DOHH2 (cell line): Measurements from ENCODE around the gene E2F3.
A peak's percentile ranks its signal among the peaks of the same experiment; 100 is the strongest.

Source experiments
- H3F3A ChIP-seq: fragments of 200-600 bp; sonication (generic), shearing (Covaris generic); 2 replicates; pipeline ENCODE4 v1.6.0; 2016; ENCODE audit warnings: antibody characterized with exemption, mild to moderate bottlenecking; ENCODE audit not compliant: control insufficient read depth, insufficient read depth
- H3K27ac ChIP-seq: fragments of 200-600 bp; sonication (generic); 2 replicates; pipeline ENCODE4 v1.5.1; 2014; ENCODE audit warnings: low read depth, mild to moderate bottlenecking, low read length, moderate library complexity
- H3K27me3 ChIP-seq: fragments of 200-600 bp; sonication (generic); 2 replicates; pipeline ENCODE4 v1.6.1; 2014; ENCODE audit warnings: mild to moderate bottlenecking, low read length, mixed read lengths; ENCODE audit not compliant: control insufficient read depth
- H3K36me3 ChIP-seq: fragments of 200-600 bp; sonication (generic); 2 replicates; pipeline ENCODE4 v1.6.1; 2014; ENCODE audit warnings: mild to moderate bottlenecking, low read length, moderate library complexity, mixed read lengths; ENCODE audit not compliant: control insufficient read depth
- H3K4me1 ChIP-seq: fragments of 200-600 bp; sonication (generic); 2 replicates; pipeline ENCODE4 v1.6.1; 2014; ENCODE audit warnings: mild to moderate bottlenecking, low read length, mixed read lengths; ENCODE audit not compliant: control insufficient read depth
- H3K4me2 ChIP-seq: fragments of 200-600 bp; sonication (generic); 2 replicates; pipeline ENCODE4 v1.6.0; 2014; ENCODE audit warnings: mild to moderate bottlenecking, low read length, moderate library complexity
- H3K4me3 ChIP-seq: fragments of 200-600 bp; sonication (generic); 2 replicates; pipeline ENCODE4 v1.5.1; 2014; ENCODE audit warnings: mild to moderate bottlenecking, low read length, mixed read lengths
- H3K79me2 ChIP-seq: fragments of 200-600 bp; sonication (generic); 2 replicates; pipeline ENCODE4 v1.6.1; 2014; ENCODE audit warnings: mild to moderate bottlenecking, low read length, mixed read lengths; ENCODE audit not compliant: control insufficient read depth
- H3K9me2 ChIP-seq: fragments of 200-600 bp; sonication (generic); replicated peaks from 2 replicates; pipeline ENCODE4 v1.6.1; 2014; ENCODE audit warnings: mild to moderate bottlenecking, low read length, mixed read lengths; ENCODE audit not compliant: control insufficient read depth
- H3K9me3 ChIP-seq: fragments of 200-600 bp; sonication (generic); 2 replicates; pipeline ENCODE4 v1.6.1; 2014; ENCODE audit warnings: antibody characterized with exemption, low read length, mixed read lengths; ENCODE audit not compliant: control insufficient read depth, insufficient read depth
- H4K20me1 ChIP-seq: fragments of 200-600 bp; sonication (generic); 2 replicates; pipeline ENCODE4 v1.6.0; 2014; ENCODE audit warnings: low read depth, mild to moderate bottlenecking, antibody characterized with exemption, low read length, moderate library complexity; ENCODE audit not compliant: control insufficient read depth, insufficient read depth
- CTCF ChIP-seq: fragments of 200-600 bp; sonication (generic); IDR thresholded peaks from one replicate; pipeline ENCODE4 v1.5.1; 2014; ENCODE audit warnings: antibody characterized with exemption, mild to moderate bottlenecking, low read depth, low read length; ENCODE audit not compliant: poor library complexity, severe bottlenecking
- EZH2phosphoT487 ChIP-seq: fragments of 200-600 bp; sonication (generic); IDR thresholded peaks from 2 replicates; pipeline ENCODE4 v1.6.1; 2017; ENCODE audit warnings: borderline replicate concordance, mild to moderate bottlenecking, antibody characterized with exemption, low read length, moderate library complexity, mixed read lengths

E2F3 gene

DNA sequence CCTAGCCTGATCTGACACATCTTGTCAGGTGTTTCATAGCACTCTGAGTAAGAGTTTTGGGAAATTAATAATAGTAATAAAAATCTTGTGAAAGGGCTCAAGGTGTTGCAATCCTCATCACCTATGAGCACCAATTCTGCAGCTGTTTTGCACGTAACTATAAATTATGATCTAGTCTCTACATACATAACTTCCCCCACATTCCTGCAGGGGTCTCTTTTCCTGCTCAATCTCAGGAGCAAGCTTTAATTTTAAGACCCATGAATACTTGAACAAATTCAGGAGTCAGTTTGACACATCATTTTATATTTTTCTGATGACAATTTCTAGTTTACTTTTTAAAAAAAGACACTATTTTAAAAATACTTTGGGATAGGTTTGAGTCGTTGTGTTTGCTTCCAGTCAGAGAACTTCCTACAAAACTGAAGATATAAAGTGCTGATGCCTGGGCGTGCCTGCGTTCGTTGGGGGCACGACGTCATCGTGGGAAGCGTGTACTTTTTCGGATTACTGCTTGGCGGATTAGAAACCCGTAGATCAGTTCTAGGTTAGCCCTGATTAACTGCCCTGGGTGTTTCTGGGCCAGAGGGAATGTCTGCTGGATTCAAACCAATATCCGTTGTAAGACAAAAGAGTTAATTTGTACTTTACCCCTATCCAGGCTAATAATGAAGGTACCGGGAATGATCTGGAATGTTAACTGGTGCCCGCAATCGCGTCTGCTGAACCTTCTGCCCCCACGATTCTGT is 1.0 kb upstream of the E2F3 start:
- H3K9me2 ChIP-seq = no peaks in the 10 kb centered on the region
- H4K20me1 ChIP-seq = peaks cover 8% of the 10 kb centered on the region
- peaks cover 36% of the 10 kb centered on the region for H3K79me2 ChIP-seq
- H3K4me3 ChIP-seq = peak overlapping the region; percentile 90
- H3K27ac ChIP-seq = peak overlapping the region; percentile 41
- H3K4me1 ChIP-seq = peaks cover 18% of the 10 kb centered on the region
- peaks cover 8% of the 10 kb centered on the region for H3F3A ChIP-seq
- H3K9me3 ChIP-seq = no peaks in the 10 kb centered on the region
- peaks cover 29% of the 10 kb centered on the region for H3K36me3 ChIP-seq
- TF ChIP-seq CTCF (peak; percentile 57), EZH2phosphoT487 (no peak)
- no peaks in the 10 kb centered on the region for H3K27me3 ChIP-seq
- H3K4me2 ChIP-seq = peak overlapping the region; percentile 98

DNA sequence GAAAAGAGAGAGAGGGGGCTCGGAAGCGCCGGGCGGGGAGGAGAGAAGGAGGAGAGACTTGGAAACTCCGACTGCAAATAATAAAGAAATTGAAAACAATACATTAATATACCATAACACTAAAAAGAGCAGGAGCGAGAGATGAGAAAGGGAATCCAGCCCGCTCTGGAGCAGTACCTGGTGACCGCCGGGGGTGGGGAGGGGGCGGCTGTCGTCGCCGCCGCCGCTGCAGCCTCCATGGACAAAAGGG is 338 bp downstream of the E2F3 start:
- Histone ChIP-seq H3F3A (peaks cover 8% of the 10 kb centered on the region), H4K20me1 (peaks cover 12% of the 10 kb centered on the region), H3K27ac (peak overlapping the region; percentile 92), H3K79me2 (peaks cover 50% of the 10 kb centered on the region), H3K9me2 (no peaks in the 10 kb centered on the region), H3K27me3 (no peaks in the 10 kb centered on the region), H3K4me1 (peaks cover 30% of the 10 kb centered on the region), H3K4me3 (peak overlapping the region; percentile 87), H3K9me3 (no peaks in the 10 kb centered on the region), H3K36me3 (peaks cover 43% of the 10 kb centered on the region), H3K4me2 (peak overlapping the region; percentile 76)
- TF ChIP-seq EZH2phosphoT487 (no peak), CTCF (no peak)

- H3K4me2 ChIP-seq = peak overlapping the region; percentile 76
- H3K9me3 ChIP-seq = no peaks in the 10 kb centered on the region
- no peaks in the 10 kb centered on the region for H3K27me3 ChIP-seq
- H3K9me2 ChIP-seq = no peaks in the 10 kb centered on the region
- peaks cover 35% of the 10 kb centered on the region for H3K4me1 ChIP-seq
- TF ChIP-seq CTCF (no peak), EZH2phosphoT487 (no peak)
- H3F3A ChIP-seq = peaks cover 8% of the 10 kb centered on the region
- peak overlapping the region; percentile 92 for H3K27ac ChIP-seq
- H3K79me2 ChIP-seq = peaks cover 55% of the 10 kb centered on the region
- peaks cover 13% of the 10 kb centered on the region for H4K20me1 ChIP-seq
- H3K4me3 ChIP-seq = peak overlapping the region; percentile 87
- peaks cover 48% of the 10 kb centered on the region for H3K36me3 ChIP-seq
Observed at GRCh38 chr6:20402342-20403069, 827 bp downstream of the E2F3 start.
